B cell (primary cell): ENCODE measurements around the gene FCN1. TPM values are rescaled to one million over a fixed set of nuclear protein-coding genes. Genes with fewer than 3 reads are reported as not detected.

ENCODE experiments used
- ATAC-seq: fragments of 200-7000 bp; cut with Tn5 transposase; one replicate; pipeline ENCODE4 v1.10.0; 2021; ENCODE audit warnings: low read depth, mild to moderate bottlenecking, moderate number of reproducible peaks, moderate library complexity
- CTCF ChIA-PET: fragments of 350-600 bp; sonication (Branson Sonifier 250); formaldehyde crosslinking; loops from one replicate; lab custom pipeline; 2021; ENCODE audit warnings: antibody characterized with exemption, inconsistent platforms; lab: Charles Lee
- POLR2A ChIA-PET: fragments of 350-600 bp; sonication (Branson Sonifier 250); formaldehyde crosslinking; loops from one replicate; lab custom pipeline; 2021; ENCODE audit warnings: antibody characterized with exemption; lab: Charles Lee
- DNase-seq: peaks from one replicate; pipeline ENCODE4 v3.0.0; 2013
- H2AFZ ChIP-seq: 2 replicates; pipeline ENCODE4 v1.6.1; 2012; ENCODE audit warnings: mild to moderate bottlenecking, low read depth, low read length; ENCODE audit not compliant: insufficient read depth, poor library complexity, severe bottlenecking
- H3K27ac ChIP-seq, 2 donors: 1 replicate in 1 of 2; 2 replicates in 1 of 2; pipeline ENCODE4 v1.5.1; 2012 to 2013; ENCODE audit warnings: low read length in 2 of 2, mild to moderate bottlenecking in 2 of 2, moderate library complexity in 1 of 2
- H3K27me3 ChIP-seq, 4 experiments: fragments of 200-600 bp in 1 of 4; sonication (generic) in 1 of 4; replicated peaks in 1 of 4; 1 replicate in 2 of 4; 2 replicates in 2 of 4; pipeline versions ENCODE4 v1.6.1 to v1.7.0; 2013 to 2016; ENCODE audit warnings: low read length in 3 of 4, mild to moderate bottlenecking in 2 of 4, mixed read lengths in 1 of 4, moderate library complexity in 1 of 4; ENCODE audit not compliant: insufficient read depth in 4 of 4, control insufficient read depth in 3 of 4; ENCODE audit errors: control extremely low read depth in 1 of 4
- H3K36me3 ChIP-seq, 2 experiments: replicated peaks in 1 of 2; 1 replicate in 1 of 2; 2 replicates in 1 of 2; pipeline versions ENCODE4 v1.6.1 to v1.7.1; 2013; ENCODE audit warnings: low read length in 1 of 2; ENCODE audit not compliant: insufficient read depth in 2 of 2, control insufficient read depth in 1 of 2; ENCODE audit errors: control extremely low read depth in 1 of 2, extremely low read depth in 1 of 2
- H3K4me1 ChIP-seq, 2 donors: fragments of 200-600 bp in 1 of 2; sonication (generic) in 1 of 2; 1 replicate in 1 of 2; 2 replicates in 1 of 2; pipeline versions ENCODE4 v1.5.1 to v1.6.1; 2013 to 2017; ENCODE audit warnings: low read length in 2 of 2; ENCODE audit not compliant: control insufficient read depth in 2 of 2, insufficient read depth in 2 of 2
- H3K4me2 ChIP-seq: replicated peaks from 2 replicates; pipeline ENCODE3; 2012; ENCODE audit warnings: mild to moderate bottlenecking, low read depth, low read length; ENCODE audit not compliant: poor library complexity, severe bottlenecking
- H3K4me3 ChIP-seq, 5 experiments: fragments of 200-600 bp in 1 of 5; sonication (generic) in 1 of 5; 1 replicate in 3 of 5; 2 replicates in 2 of 5; pipeline versions ENCODE4 v1.5.1 to v1.7.0; 2011 to 2016; ENCODE audit warnings: low read length in 4 of 5, mild to moderate bottlenecking in 4 of 5, low read depth in 2 of 5, control low read depth in 1 of 5, moderate library complexity in 1 of 5; ENCODE audit not compliant: insufficient read depth in 1 of 5; ENCODE audit errors: control extremely low read depth in 1 of 5, extremely low read depth in 1 of 5
- H3K79me2 ChIP-seq: fragments of 200-600 bp; sonication (generic); one replicate; pipeline ENCODE4 v1.6.0; 2016; ENCODE audit warnings: low read length; ENCODE audit not compliant: control insufficient read depth, insufficient read depth
- H3K9ac ChIP-seq: fragments of 200-600 bp; sonication (generic); 2 replicates; pipeline ENCODE4 v1.6.1; 2017; ENCODE audit warnings: mild to moderate bottlenecking, low read length, moderate library complexity
- H3K9me3 ChIP-seq, 3 donors: one replicate each; pipeline versions ENCODE4 v1.6.1 to v1.7.1; 2013; ENCODE audit warnings: low read length in 2 of 3; ENCODE audit not compliant: control insufficient read depth in 2 of 3, insufficient read depth in 1 of 3; ENCODE audit errors: control extremely low read depth in 1 of 3
- H4K20me1 ChIP-seq: 2 replicates; pipeline ENCODE4 v1.6.0; 2012; ENCODE audit warnings: mild to moderate bottlenecking, low read length; ENCODE audit not compliant: insufficient read depth, control insufficient read depth, poor library complexity, severe bottlenecking
- H3K27ac Mint-ChIP-seq: one replicate; pipeline ENCODE4 v1.8.0; 2021; ENCODE audit warnings: mixed read lengths
- H3K27me3 Mint-ChIP-seq: one replicate; pipeline ENCODE4 v1.8.0; 2021; ENCODE audit warnings: mixed read lengths
- H3K4me1 Mint-ChIP-seq: one replicate; pipeline ENCODE4 v1.8.0; 2021; ENCODE audit warnings: mixed read lengths
- H3K4me3 Mint-ChIP-seq: one replicate; pipeline ENCODE4 v1.8.0; 2021; ENCODE audit warnings: mixed read lengths
- H3K9me3 Mint-ChIP-seq: one replicate; pipeline ENCODE4 v1.8.0; 2022; ENCODE audit warnings: mixed read lengths; ENCODE audit not compliant: insufficient read depth
- CTCF ChIP-seq: fragments of 200-600 bp; IDR thresholded peaks from one replicate; pipeline ENCODE4 v1.8.0; 2022; ENCODE audit warnings: antibody characterized with exemption, mild to moderate bottlenecking
- EZH2 ChIP-seq: IDR thresholded peaks from 2 replicates; pipeline ENCODE4 v1.6.1; 2012; ENCODE audit warnings: borderline replicate concordance, low read depth, mild to moderate bottlenecking, moderate library complexity, low read length; ENCODE audit not compliant: insufficient read depth, poor library complexity, severe bottlenecking
- WGBS: methylation state at CpG from one replicate; pipeline ENCODE4 v1.1.5; 2013; ENCODE audit warnings: missing lambda C conversion rate; ENCODE audit not compliant: insufficient coverage; 5-methylcytosine and 5-hydroxymethylcytosine counted together
- intact Hi-C: fragments of 100-400 bp; cut with micrococcal nuclease; formaldehyde crosslinking; loops from one replicate; pipeline ENCODE4 v1.10.0; 2022
- polyA plus RNA-seq: library from polyadenylated mRNA; depleted of rRNA; stranded (reverse); fragments of >200 nt; gene quantifications from 2 replicates; pipeline ENCODE4 v1.2.3, GENCODE V29; 2012
- total RNA-seq, 2 donors: library from RNA; stranded (reverse); fragments of 120-200 nt in 1 of 2; gene quantifications; 1 replicate in 1 of 2; 2 replicates in 1 of 2; pipeline versions ENCODE4 v1.2.3 to v1.2.4, GENCODE V29; 2013 to 2022

Gene FCN1
- total and polyA plus RNA-seq, 2 donors (not counting 1 experiment from before 2014, with no cell fraction given) = 2.2 to 20.6 TPM

GRCh38 chr9:134912126-134912840, 5.4 kb downstream of the FCN1 start:
- ChIA-PET POLR2A (no interaction called here), CTCF (no interaction called here)
- Histone ChIP-seq H4K20me1 (no peaks in the 10 kb centered on the region), H3K79me2 (no peaks in the 10 kb centered on the region), H3K4me3 (no peak overlapping the region), H3K36me3 (no peaks in the 10 kb centered on the region), H2AFZ (no peak overlapping the region), H3K27ac (no peak overlapping the region), H3K9me3 (no peaks in the 10 kb centered on the region), H3K27me3 (peaks cover 0 to 20% (median 2%) of the 10 kb centered on the region in 4 experiments), H3K9ac (no peak overlapping the region), H3K4me1 (no peaks in the 10 kb centered on the region), H3K4me2 (no peak overlapping the region)
- 88% methylated on average over 20 of the region's 20 CpGs for WGBS
- intact Hi-C loops = no loop called here
- Mint-ChIP-seq H3K4me1 (no peaks in the 10 kb centered on the region), H3K9me3 (no peaks in the 10 kb centered on the region), H3K27me3 (peaks cover 8% of the 10 kb centered on the region), H3K4me3 (no peak overlapping the region), H3K27ac (no peak overlapping the region)
- no peak for ATAC-seq
- no peak for DNase-seq
- TF ChIP-seq CTCF = no peak
- no peak for TF ChIP-seq EZH2
